HepG2 (cell line): Measurements from ENCODE around the gene CUL9. TPM values are rescaled to one million over a fixed set of nuclear protein-coding genes. Genes with fewer than 3 reads are reported as not detected.
A peak's percentile ranks its signal among the peaks of the same experiment; 100 is the strongest.

Experiments
- ATAC-seq: fragments of 200-7000 bp; cut with Tn5 transposase; 3 replicates; pipeline ENCODE4 v1.9.1; 2020; ENCODE audit warnings: mild to moderate bottlenecking, moderate library complexity
- BruUV-seq: library from RNA; stranded (reverse); fragments of 400-500 nt; replicated peaks from 2 replicates; lab custom pipeline; 2021; lab: Mats Ljungman, UMichigan
- CTCF ChIA-PET: fragments of 300-600 bp; formaldehyde crosslinking; extraction: SDS; loops from one replicate; lab custom pipeline; 2021; ENCODE audit warnings: low total read pairs, inconsistent platforms, low intra/inter-chr PET ratio; lab: Yijun Ruan, JAX
- POLR2A ChIA-PET: fragments of 350-600 bp; sonication (Branson Sonifier 250); formaldehyde crosslinking; loops from one replicate; lab custom pipeline; 2020; ENCODE audit warnings: antibody characterized with exemption, inconsistent platforms; lab: Yijun Ruan, JAX
- DNase-seq: peaks from one replicate; pipeline ENCODE4 v3.0.0-alpha.2; 2015; ENCODE audit warnings: low spot score
- FAIRE-seq: peaks from 3 replicates; lab custom pipeline; 2011; peaks lifted over from hg19 to GRCh38; lab: Jason Lieb, UNC
- H2AFZ ChIP-seq: one replicate; pipeline ENCODE4 v1.6.1; 2011; ENCODE audit warnings: low read length, inconsistent platforms
- H3K27ac ChIP-seq: fragments of 300-600 bp; 3 replicates; pipeline ENCODE4 v1.8.0; 2011; ENCODE audit warnings: mixed run types, mild to moderate bottlenecking, mixed read lengths, low read length, inconsistent platforms; ENCODE audit not compliant: insufficient read depth; ENCODE audit errors: extremely low read length
- H3K27me3 ChIP-seq, 2 experiments: fragments of 200-600 bp in 1 of 2; 2 replicates in 1 of 2; 3 replicates in 1 of 2; pipeline versions ENCODE4 v1.6.0 to v1.8.0; 2011; ENCODE audit warnings: low read length in 2 of 2, mild to moderate bottlenecking in 2 of 2, moderate library complexity in 2 of 2, inconsistent platforms in 1 of 2; ENCODE audit not compliant: insufficient read depth in 2 of 2, control insufficient read depth in 1 of 2
- H3K36me3 ChIP-seq, 2 experiments: fragments of 200-600 bp in 1 of 2; replicated peaks in 1 of 2; 2 replicates in 1 of 2; 3 replicates in 1 of 2; pipeline versions ENCODE4 v1.5.1 to v1.8.0; 2011; ENCODE audit warnings: low read length in 2 of 2, inconsistent platforms in 1 of 2; ENCODE audit not compliant: insufficient read depth in 2 of 2, control insufficient read depth in 1 of 2
- H3K4me1 ChIP-seq: 2 replicates; pipeline ENCODE4 v1.5.1; 2012; ENCODE audit warnings: low read length, inconsistent platforms; ENCODE audit not compliant: insufficient read depth
- H3K4me2 ChIP-seq: 2 replicates; pipeline ENCODE4 v1.6.0; 2011; ENCODE audit warnings: low read depth, low read length, inconsistent platforms
- H3K4me3 ChIP-seq, 3 experiments: fragments of 200-600 bp in 1 of 3; sonication (generic), shearing (Covaris generic) in 1 of 3; replicated peaks in 1 of 3; 2 replicates each; pipeline ENCODE4 v1.5.1; 2011 to 2016; ENCODE audit warnings: low read length in 3 of 3, inconsistent platforms in 2 of 3, low read depth in 2 of 3, mild to moderate bottlenecking in 2 of 3, control low read depth in 1 of 3, mixed read lengths in 1 of 3; ENCODE audit not compliant: insufficient read depth in 1 of 3
- H3K79me2 ChIP-seq: one replicate; pipeline ENCODE4 v1.6.1; 2011; ENCODE audit warnings: low read length, inconsistent platforms; ENCODE audit not compliant: insufficient read depth
- H3K9ac ChIP-seq: 2 replicates; pipeline ENCODE4 v1.6.0; 2011; ENCODE audit warnings: mild to moderate bottlenecking, low read depth, low read length, inconsistent platforms; ENCODE audit not compliant: insufficient read depth
- H3K9me3 ChIP-seq: 2 replicates; pipeline ENCODE4 v1.5.1; 2012; ENCODE audit warnings: mild to moderate bottlenecking, low read length
- H4K20me1 ChIP-seq: 2 replicates; pipeline ENCODE4 v1.6.0; 2011; ENCODE audit warnings: inconsistent platforms, mild to moderate bottlenecking, low read length, moderate library complexity; ENCODE audit not compliant: insufficient read depth
- AGO2 ChIP-seq: fragments of 200-400 bp; formaldehyde crosslinking; optimal IDR thresholded peaks from 2 replicates; pipeline ENCODE3; 2017; ENCODE audit warnings: mild to moderate bottlenecking, low read depth, low read length, moderate library complexity
- GPBP1L1 ChIP-seq: sonication (generic); formaldehyde crosslinking; IDR thresholded peaks from 2 replicates; pipeline ENCODE4 v1.5.0; 2020; ENCODE audit warnings: mild to moderate bottlenecking, missing genetic modification reagents
- HDAC1 ChIP-seq: sonication (generic); formaldehyde crosslinking; IDR thresholded peaks from 2 replicates; pipeline ENCODE4 v1.5.1; 2020; ENCODE audit warnings: mild to moderate bottlenecking, missing genetic modification reagents
- RARA ChIP-seq: IDR thresholded peaks from 2 replicates; pipeline ENCODE4 v1.6.1; 2016; ENCODE audit warnings: missing genetic modification reagents, missing compliant biosample characterization
- RFXAP ChIP-seq: sonication (generic); formaldehyde crosslinking; IDR thresholded peaks from 2 replicates; pipeline ENCODE4 v1.4.0; 2020; ENCODE audit warnings: missing genetic modification reagents, borderline replicate concordance
- SMYD3 ChIP-seq: sonication (generic); formaldehyde crosslinking; IDR thresholded peaks from 2 replicates; pipeline ENCODE4 v1.8.1; 2023; ENCODE audit warnings: mild to moderate bottlenecking, missing genetic modification reagents
- TSC22D2 ChIP-seq: sonication (generic); formaldehyde crosslinking; IDR thresholded peaks from 2 replicates; pipeline ENCODE4 v1.5.1; 2020; ENCODE audit warnings: missing genetic modification reagents, mild to moderate bottlenecking, borderline replicate concordance
- ZNF235 ChIP-seq: sonication (generic); formaldehyde crosslinking; IDR thresholded peaks from 2 replicates; pipeline ENCODE4 v1.8.1; 2023; ENCODE audit warnings: mild to moderate bottlenecking, missing genetic modification reagents, borderline replicate concordance
- ZNF558 ChIP-seq: sonication (generic); formaldehyde crosslinking; IDR thresholded peaks from 2 replicates; pipeline ENCODE4 v1.9.0; 2022; ENCODE audit warnings: mild to moderate bottlenecking, missing genetic modification reagents, borderline replicate concordance
- ZNF572 ChIP-seq: sonication (generic); formaldehyde crosslinking; IDR thresholded peaks from 2 replicates; pipeline ENCODE4 v1.5.1; 2020; ENCODE audit warnings: mild to moderate bottlenecking, missing genetic modification reagents
- ZNF704 ChIP-seq: sonication (generic); formaldehyde crosslinking; IDR thresholded peaks from 2 replicates; pipeline ENCODE4 v1.8.1; 2023; ENCODE audit warnings: mild to moderate bottlenecking, inconsistent platforms, moderate library complexity, missing genetic modification reagents, borderline replicate concordance
- WGBS: methylation state at CpG from one replicate; pipeline ENCODE4 v1.1.6; 2017; ENCODE audit warnings: low lambda C conversion rate; 5-methylcytosine and 5-hydroxymethylcytosine counted together
- in situ Hi-C: cut with HindIII; loops from 2 replicates; pipeline ENCODE4 v1.10.0; 2017; ENCODE audit warnings: low pct_unique_long_range_greater_than_20kb; ENCODE audit not compliant: extremely low pct_ligation_motif_present
- intact Hi-C: fragments of 100-400 bp; cut with micrococcal nuclease; formaldehyde crosslinking; loops from one replicate; pipeline ENCODE4 v1.10.0; 2022; ENCODE audit not compliant: unreplicated experiment
- polyA plus RNA-seq, 8 experiments: library from polyadenylated mRNA; depleted of rRNA in 3 of 8; stranded (reverse) in 7 of 8; unstranded in 1 of 8; fragments of >200 nt; fragmentation: Illumina TruSeq in 4 of 8; extraction: Trizol in 4 of 8; gene quantifications; 2 replicates each; pipeline versions ENCODE4 v1.2.1 to v1.2.3, GENCODE V29; 2011 to 2016; ENCODE audit warnings: low read depth in 4 of 8, missing spikeins in 1 of 8, mixed read lengths in 1 of 8; ENCODE audit not compliant: insufficient read depth in 1 of 8
- total RNA-seq, 5 experiments: library from RNA; depleted of rRNA; stranded (reverse); fragments of >200 nt; fragmentation: Illumina TruSeq; extraction: Trizol; gene quantifications; 2 replicates each; pipeline ENCODE4 v1.2.3, GENCODE V29; 2016; ENCODE audit warnings: low read depth in 1 of 5
- TF ChIP-seq, protein P1 (sequence below): sonication (generic); formaldehyde crosslinking; IDR thresholded peaks from 2 replicates; pipeline ENCODE4 v1.4.0; 2020; ENCODE audit warnings: missing genetic modification reagents, borderline replicate concordance
- TF ChIP-seq, protein P2 (sequence below): sonication (generic); formaldehyde crosslinking; conservative IDR thresholded peaks from 2 replicates; pipeline ENCODE4 v1.4.0; 2020; ENCODE audit warnings: missing genetic modification reagents

The CUL9 gene
- total and polyA plus RNA-seq, 2 of the 13 experiments (the other 11 are each of a cell fraction or from before 2014, with no cell fraction given): 11.4 to 13.7 TPM

GRCh38 chr6:43262000-43262779, 80.2 kb downstream of the CUL9 start (continued):
- no peak for TF ChIP-seq GPBP1L1 (CRISPR knock-in tag)
- no peak for TF ChIP-seq AGO2
- peak; percentile 29; the same call in 1 of the 2 replicates for TF ChIP-seq RARA (CRISPR knock-in tag)
- TF ChIP-seq HDAC1: peak; percentile 73
- TF ChIP-seq, protein P1, sequence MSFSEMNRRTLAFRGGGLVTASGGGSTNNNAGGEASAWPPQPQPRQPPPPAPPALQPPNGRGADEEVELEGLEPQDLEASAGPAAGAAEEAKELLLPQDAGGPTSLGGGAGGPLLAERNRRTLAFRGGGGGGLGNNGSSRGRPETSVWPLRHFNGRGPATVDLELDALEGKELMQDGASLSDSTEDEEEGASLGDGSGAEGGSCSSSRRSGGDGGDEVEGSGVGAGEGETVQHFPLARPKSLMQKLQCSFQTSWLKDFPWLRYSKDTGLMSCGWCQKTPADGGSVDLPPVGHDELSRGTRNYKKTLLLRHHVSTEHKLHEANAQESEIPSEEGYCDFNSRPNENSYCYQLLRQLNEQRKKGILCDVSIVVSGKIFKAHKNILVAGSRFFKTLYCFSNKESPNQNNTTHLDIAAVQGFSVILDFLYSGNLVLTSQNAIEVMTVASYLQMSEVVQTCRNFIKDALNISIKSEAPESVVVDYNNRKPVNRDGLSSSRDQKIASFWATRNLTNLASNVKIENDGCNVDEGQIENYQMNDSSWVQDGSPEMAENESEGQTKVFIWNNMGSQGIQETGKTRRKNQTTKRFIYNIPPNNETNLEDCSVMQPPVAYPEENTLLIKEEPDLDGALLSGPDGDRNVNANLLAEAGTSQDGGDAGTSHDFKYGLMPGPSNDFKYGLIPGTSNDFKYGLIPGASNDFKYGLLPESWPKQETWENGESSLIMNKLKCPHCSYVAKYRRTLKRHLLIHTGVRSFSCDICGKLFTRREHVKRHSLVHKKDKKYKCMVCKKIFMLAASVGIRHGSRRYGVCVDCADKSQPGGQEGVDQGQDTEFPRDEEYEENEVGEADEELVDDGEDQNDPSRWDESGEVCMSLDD (CRISPR knock-in tag): peak; percentile 41; the same call in 1 of the 2 replicates
- TF ChIP-seq, all 625 proteins: peak for 110

DNA sequence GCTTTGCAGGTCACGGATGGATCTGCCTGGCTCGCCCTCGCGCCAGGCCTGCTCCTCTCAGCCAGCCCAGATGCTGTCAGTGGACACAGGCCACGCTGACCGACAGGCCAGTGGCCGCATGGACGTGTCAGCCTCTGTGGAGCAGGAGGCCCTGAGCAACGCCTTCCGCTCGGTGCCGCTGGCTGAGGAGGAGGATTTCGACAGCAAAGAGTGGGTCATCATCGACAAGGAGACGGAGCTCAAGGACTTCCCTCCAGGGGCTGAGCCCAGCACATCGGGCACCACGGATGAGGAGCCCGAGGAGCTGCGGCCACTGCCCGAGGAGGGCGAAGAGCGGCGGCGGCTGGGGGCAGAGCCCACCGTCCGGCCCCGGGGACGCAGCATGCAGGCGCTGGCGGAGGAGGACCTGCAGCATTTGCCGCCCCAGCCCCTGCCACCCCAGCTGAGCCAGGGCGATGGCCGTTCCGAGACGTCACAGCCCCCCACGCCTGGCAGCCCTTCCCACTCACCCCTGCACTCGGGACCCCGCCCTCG, 80.9 kb downstream of the CUL9 start:
- Histone ChIP-seq H3K27me3 (peaks cover 0 to 8% of the 10 kb centered on the region in 2 experiments; a peak in 2 of 5 replicates), H3K27ac (no peak overlapping the region), H2AFZ (no peak overlapping the region), H3K79me2 (no peaks in the 10 kb centered on the region), H3K9ac (no peak overlapping the region), H3K4me3 (no peak overlapping the region; a peak in 1 of 6 replicates), H3K36me3 (no peaks in the 10 kb centered on the region), H3K4me1 (peaks cover 76% of the 10 kb centered on the region), H3K4me2 (peak overlapping the region; percentile 51; the same call in 1 of the 2 replicates), H3K9me3 (no peaks in the 10 kb centered on the region), H4K20me1 (no peaks in the 10 kb centered on the region)
- FAIRE-seq (no peak), DNase-seq (no peak), ATAC-seq (no peak)
- BruUV-seq: no TSS peak
- WGBS: 90% methylated on average over 26 of the region's 39 CpGs
- in situ Hi-C loops (loop anchor here (5.0 kb wide), 3 partner anchors 69 to 234 kb away; no protein-coding TSS in a partner anchor), intact Hi-C loops (loop anchor here (1.0 to 10.0 kb wide), 6 partner anchors 24 to 244 kb away; partner anchors contain the start of gene ABCC10)
- POLR2A ChIA-PET: interaction anchor here (0.8 to 20.0 kb wide), 10 partner anchors 15 to 96 kb away, joined by 3 to 314 read pairs (median 4); partner anchors contain the start of genes DNPH1 and SLC22A7
- CTCF ChIA-PET: interaction anchor here (0.7 to 5.0 kb wide), 5 partner anchors 24 to 191 kb away, joined by 3 to 79 read pairs (median 23); partner anchors contain the start of gene DNPH1
- TF ChIP-seq TSC22D2 (CRISPR knock-in tag) (no peak), ZNF558 (CRISPR knock-in tag) (0 out of 2 replicates have a peak, but pooled peaks have one; percentile 22), ZNF235 (CRISPR knock-in tag) (0 out of 2 replicates have a peak, but pooled peaks have one; percentile 72), RFXAP (CRISPR knock-in tag) (0 out of 2 replicates have a peak, but pooled peaks have one; percentile 33), RARA (CRISPR knock-in tag) (no peak), ZNF572 (CRISPR knock-in tag) (0 out of 2 replicates have a peak, but pooled peaks have one; percentile 15), SMYD3 (no peak), ZNF704 (0 out of 2 replicates have a peak, but pooled peaks have one; percentile 34)
- TF ChIP-seq, protein P2, sequence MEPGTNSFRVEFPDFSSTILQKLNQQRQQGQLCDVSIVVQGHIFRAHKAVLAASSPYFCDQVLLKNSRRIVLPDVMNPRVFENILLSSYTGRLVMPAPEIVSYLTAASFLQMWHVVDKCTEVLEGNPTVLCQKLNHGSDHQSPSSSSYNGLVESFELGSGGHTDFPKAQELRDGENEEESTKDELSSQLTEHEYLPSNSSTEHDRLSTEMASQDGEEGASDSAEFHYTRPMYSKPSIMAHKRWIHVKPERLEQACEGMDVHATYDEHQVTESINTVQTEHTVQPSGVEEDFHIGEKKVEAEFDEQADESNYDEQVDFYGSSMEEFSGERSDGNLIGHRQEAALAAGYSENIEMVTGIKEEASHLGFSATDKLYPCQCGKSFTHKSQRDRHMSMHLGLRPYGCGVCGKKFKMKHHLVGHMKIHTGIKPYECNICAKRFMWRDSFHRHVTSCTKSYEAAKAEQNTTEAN (CRISPR knock-in tag): no peak
